ENCODE data around the gene DYNLRB1. TPM values are rescaled to one million over a fixed set of nuclear protein-coding genes. Genes with fewer than 3 reads are reported as not detected.

DYNLRB1 gene
- total and polyA plus RNA-seq, 2 of the 13 experiments (the other 11 are each of a cell fraction or from before 2014, with no cell fraction given): 140 to 244 TPM

- TF ChIP-seq ZNF343 (CRISPR knock-in tag; IDR thresholded peaks at IDR 0.05): no peak
- TF ChIP-seq HNF4A (CRISPR knock-in tag; IDR thresholded peaks at IDR 0.05): peak; percentile 78
- no peak for TF ChIP-seq ZFP36 (IDR thresholded peaks at IDR 0.05; ENCODE audit: borderline replicate concordance, low read depth, low read length, partially characterized antibody)
- TF ChIP-seq ZNF564 (CRISPR knock-in tag; IDR thresholded peaks at IDR 0.05): no peak
- TF ChIP-seq GMEB2 (CRISPR knock-in tag; IDR thresholded peaks at IDR 0.05; ENCODE audit: low read depth): no peak
- TF ChIP-seq ZNF652 (CRISPR knock-in tag; IDR thresholded peaks at IDR 0.05; ENCODE audit: borderline replicate concordance, low read depth): no peak
- TF ChIP-seq ZNF782 (CRISPR knock-in tag; IDR thresholded peaks at IDR 0.05; ENCODE audit: borderline replicate concordance): no peak
- TF ChIP-seq NFKB2 (CRISPR knock-in tag; IDR thresholded peaks at IDR 0.05; ENCODE audit: borderline replicate concordance): no peak
- TF ChIP-seq THAP8 (CRISPR knock-in tag; IDR thresholded peaks at IDR 0.05; ENCODE audit: borderline replicate concordance): no peak
- TF ChIP-seq ZFYVE20 (CRISPR knock-in tag; IDR thresholded peaks at IDR 0.05; ENCODE audit: borderline replicate concordance, low read depth): no peak
- TF ChIP-seq ZNF337 (CRISPR knock-in tag; IDR thresholded peaks at IDR 0.05; ENCODE audit: borderline replicate concordance, low read depth): no peak
- no peak for TF ChIP-seq ZBTB46 (CRISPR knock-in tag; IDR thresholded peaks at IDR 0.05; ENCODE audit: borderline replicate concordance)
- 0 out of 2 replicates have a peak, but pooled peaks have one; percentile 15 for TF ChIP-seq SIX4 (CRISPR knock-in tag; IDR thresholded peaks at IDR 0.05)
- no peak for TF ChIP-seq E2F1 (CRISPR knock-in tag; IDR thresholded peaks at IDR 0.05)
- TF ChIP-seq ZNF558 (CRISPR knock-in tag; IDR thresholded peaks at IDR 0.05; ENCODE audit: borderline replicate concordance): no peak
- no peak for TF ChIP-seq IKZF5 (CRISPR knock-in tag; IDR thresholded peaks at IDR 0.05)
- no peak for TF ChIP-seq ZNF101 (CRISPR knock-in tag; IDR thresholded peaks at IDR 0.05; ENCODE audit: borderline replicate concordance, low read depth)
- TF ChIP-seq STAG1 (CRISPR knock-in tag; IDR thresholded peaks at IDR 0.05): no peak
- 0 out of 2 replicates have a peak, but pooled peaks have one; percentile 41 for TF ChIP-seq ZMYM2 (CRISPR knock-in tag; IDR thresholded peaks at IDR 0.05)
- no peak for TF ChIP-seq DNMT1 (CRISPR knock-in tag; IDR thresholded peaks at IDR 0.05)
- no peak for TF ChIP-seq ZKSCAN5 (CRISPR knock-in tag; IDR thresholded peaks at IDR 0.05)
- TF ChIP-seq ARNT (IDR thresholded peaks at IDR 0.05): no peak
- no peak for TF ChIP-seq FOXM1 (CRISPR knock-in tag; IDR thresholded peaks at IDR 0.05)
- TF ChIP-seq NCOR1 (IDR thresholded peaks at IDR 0.05; ENCODE audit: borderline replicate concordance, low read length): peak; percentile 16; the same call in 1 of the 2 replicates
- TF ChIP-seq ZNF747 (CRISPR knock-in tag; IDR thresholded peaks at IDR 0.05; ENCODE audit: borderline replicate concordance): no peak
These were observed 20.9 kb upstream of the DYNLRB1 start (continued) for GRCh38 chr20:34495307-34495706.

All from HepG2 (cell line).